Measurements from ENCODE around the gene DGUOK. TPM values are rescaled to one million over a fixed set of nuclear protein-coding genes. Genes with fewer than 3 reads are reported as not detected.
"Not testable (repeated sequence)": the region's sequence is repeated elsewhere in the genome, so short reads cannot be mapped to it uniquely, and the experiment has no call there.

Gene DGUOK
- polyA plus RNA-seq, 5 donors, result 56.5 to 69.8 (median 65.2) TPM

- no peak for DNase-seq
Observed at GRCh38 chr2:73917696-73918207, 8.9 kb upstream of the DGUOK start.

GRCh38 chr2:73918856-73919255 lies 7.8 kb upstream of the DGUOK start:
- no peak for DNase-seq

GRCh38 chr2:73919596-73920228 lies 7.0 kb upstream of the DGUOK start:
- no peak for DNase-seq

- no peak for DNase-seq
Observed at GRCh38 chr2:73920577-73921545, 5.8 kb upstream of the DGUOK start.

GRCh38 chr2:73921581-73921980 lies 5.1 kb upstream of the DGUOK start:
- DNase-seq, result no peak

GRCh38 chr2:73922681-73923080 lies 4.0 kb upstream of the DGUOK start:
- no peak for DNase-seq

GRCh38 chr2:73925033-73925704 lies 1.5 kb upstream of the DGUOK start:
- no peak for DNase-seq

GRCh38 chr2:73925853-73926492 lies 707 bp upstream of the DGUOK start:
- DNase-seq, result no peak

- DNase-seq, result no peak
Observed at GRCh38 chr2:73927344-73927743, 664 bp downstream of the DGUOK start.

GRCh38 chr2:73928963-73929347 lies 2.3 kb downstream of the DGUOK start:
- DNase-seq, result no peak

GRCh38 chr2:73930386-73930785 lies 3.7 kb downstream of the DGUOK start:
- DNase-seq, result no peak

GRCh38 chr2:73931531-73932500 lies 5.1 kb downstream of the DGUOK start:
- DNase-seq, result no peak

- no peak for DNase-seq
Observed at GRCh38 chr2:73933194-73933593, 6.5 kb downstream of the DGUOK start.

GRCh38 chr2:73935641-73936040 lies 9.0 kb downstream of the DGUOK start:
- DNase-seq, result no peak

GRCh38 chr2:73937103-73937885 lies 10.6 kb downstream of the DGUOK start:
- DNase-seq, result no peak

GRCh38 chr2:73937899-73938298 lies 11.2 kb downstream of the DGUOK start:
- DNase-seq, result no peak

GRCh38 chr2:73938718-73939352 lies 12.2 kb downstream of the DGUOK start:
- DNase-seq, result no peak

GRCh38 chr2:73939419-73939818 lies 12.7 kb downstream of the DGUOK start:
- DNase-seq, result no peak

- DNase-seq, result not testable (repeated sequence)
Observed at GRCh38 chr2:73940066-73940465, 13.4 kb downstream of the DGUOK start.
